GM12878 (cell line): Measurements from ENCODE around the gene ZNF888.

Experiments
- CREB1 ChIP-seq: IDR thresholded peaks from 2 replicates; pipeline ENCODE4 v1.6.1; 2012; ENCODE audit warnings: low read depth, mild to moderate bottlenecking, inconsistent platforms
- EP300 ChIP-seq, 2 experiments: fragments of 150-350 bp in 1 of 2; IDR thresholded peaks; 2 replicates each; pipeline ENCODE4 v1.6.1; 2011 to 2012; ENCODE audit warnings: low read depth in 2 of 2, low read length in 2 of 2, borderline replicate concordance in 1 of 2, improper control_type of control experiment in 1 of 2, inconsistent platforms in 1 of 2; ENCODE audit not compliant: control insufficient read depth in 1 of 2
- FOXK2 ChIP-seq: fragments of 450-650 bp; IDR thresholded peaks from 2 replicates; pipeline ENCODE4 v1.6.1; 2017; ENCODE audit warnings: mild to moderate bottlenecking, moderate library complexity
- FOXM1 ChIP-seq: IDR thresholded peaks from 2 replicates; pipeline ENCODE4 v1.6.1; 2012; ENCODE audit warnings: low read depth, mild to moderate bottlenecking, inconsistent platforms, low read length, moderate library complexity
- KDM1A ChIP-seq: fragments of 200-600 bp; sonication (generic); IDR thresholded peaks from 2 replicates; pipeline ENCODE4 v1.6.1; 2016; ENCODE audit warnings: borderline replicate concordance
- MYC ChIP-seq: IDR thresholded peaks from 2 replicates; pipeline ENCODE4 v1.6.1; 2011; ENCODE audit warnings: mild to moderate bottlenecking, low read length, moderate library complexity, inconsistent platforms; ENCODE audit not compliant: insufficient read depth, insufficient replicate concordance, insufficient read length, severe bottlenecking
- RAD21 ChIP-seq: IDR thresholded peaks from 2 replicates; pipeline ENCODE4 v1.6.1; 2011; ENCODE audit warnings: mild to moderate bottlenecking, low read depth, low read length, moderate library complexity; ENCODE audit not compliant: insufficient read depth
- SPI1 ChIP-seq: IDR thresholded peaks from 2 replicates; pipeline ENCODE4 v1.6.1; 2011; ENCODE audit warnings: low read depth, mild to moderate bottlenecking, low read length, moderate library complexity, borderline replicate concordance; ENCODE audit not compliant: insufficient read depth
- STAT1 ChIP-seq: fragments of 450-650 bp; conservative IDR thresholded peaks from 2 replicates; pipeline ENCODE4 v1.6.1; 2014; ENCODE audit warnings: antibody characterized with exemption, mild to moderate bottlenecking
- SUZ12 ChIP-seq: fragments of 200-600 bp; sonication (generic); IDR thresholded peaks from one replicate; pipeline ENCODE4 v1.6.1; 2018; ENCODE audit warnings: antibody characterized with exemption, mild to moderate bottlenecking; ENCODE audit not compliant: unreplicated experiment
- TF ChIP-seq, protein P1 (sequence below): IDR thresholded peaks from 2 replicates; pipeline ENCODE4 v1.6.1; 2012; ENCODE audit warnings: mild to moderate bottlenecking, low read depth, low read length
- TF ChIP-seq, protein P2 (sequence below): fragments of 450-650 bp; IDR thresholded peaks from 2 replicates; pipeline ENCODE4 v1.6.1; 2014; ENCODE audit warnings: mild to moderate bottlenecking
- TF ChIP-seq, protein P3 (sequence below): IDR thresholded peaks from 2 replicates; pipeline ENCODE4 v1.6.1; 2012; ENCODE audit warnings: low read depth, low read length, improper control_type of control experiment
- TF ChIP-seq, protein P4 (sequence below), 3 experiments: IDR thresholded peaks in 2 of 3; conservative IDR thresholded peaks in 1 of 3; 2 replicates each; pipeline ENCODE4 v1.5.1; 2011; ENCODE audit warnings: low read depth in 3 of 3, low read length in 3 of 3, mild to moderate bottlenecking in 3 of 3, control low read depth in 2 of 3, moderate library complexity in 2 of 3, inconsistent platforms in 1 of 3, mixed read lengths in 1 of 3; ENCODE audit not compliant: control insufficient read depth in 2 of 3, insufficient read depth in 1 of 3; ENCODE audit errors: extremely low read depth in 1 of 3

DNA sequence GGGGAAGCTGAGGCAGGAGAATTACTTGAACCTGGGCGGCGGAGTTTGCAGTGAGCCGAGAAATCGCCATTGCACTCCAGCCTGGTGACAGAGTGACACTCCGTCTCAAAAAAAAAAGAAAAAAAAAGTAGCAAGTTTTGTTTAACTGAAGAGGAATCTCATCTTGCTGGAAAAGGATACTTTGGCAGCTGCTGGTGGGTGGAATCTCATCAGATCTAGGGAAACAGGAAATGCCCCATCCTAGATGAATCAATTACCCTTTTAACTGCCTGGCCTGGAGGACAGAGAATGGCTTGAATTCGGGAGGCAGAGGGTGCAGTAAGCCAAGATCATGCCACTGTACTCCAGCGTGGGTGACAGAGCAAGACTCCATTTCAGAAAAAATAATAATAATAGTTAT is 34.2 kb downstream of the ZNF888 start:
- TF ChIP-seq, protein P1, sequence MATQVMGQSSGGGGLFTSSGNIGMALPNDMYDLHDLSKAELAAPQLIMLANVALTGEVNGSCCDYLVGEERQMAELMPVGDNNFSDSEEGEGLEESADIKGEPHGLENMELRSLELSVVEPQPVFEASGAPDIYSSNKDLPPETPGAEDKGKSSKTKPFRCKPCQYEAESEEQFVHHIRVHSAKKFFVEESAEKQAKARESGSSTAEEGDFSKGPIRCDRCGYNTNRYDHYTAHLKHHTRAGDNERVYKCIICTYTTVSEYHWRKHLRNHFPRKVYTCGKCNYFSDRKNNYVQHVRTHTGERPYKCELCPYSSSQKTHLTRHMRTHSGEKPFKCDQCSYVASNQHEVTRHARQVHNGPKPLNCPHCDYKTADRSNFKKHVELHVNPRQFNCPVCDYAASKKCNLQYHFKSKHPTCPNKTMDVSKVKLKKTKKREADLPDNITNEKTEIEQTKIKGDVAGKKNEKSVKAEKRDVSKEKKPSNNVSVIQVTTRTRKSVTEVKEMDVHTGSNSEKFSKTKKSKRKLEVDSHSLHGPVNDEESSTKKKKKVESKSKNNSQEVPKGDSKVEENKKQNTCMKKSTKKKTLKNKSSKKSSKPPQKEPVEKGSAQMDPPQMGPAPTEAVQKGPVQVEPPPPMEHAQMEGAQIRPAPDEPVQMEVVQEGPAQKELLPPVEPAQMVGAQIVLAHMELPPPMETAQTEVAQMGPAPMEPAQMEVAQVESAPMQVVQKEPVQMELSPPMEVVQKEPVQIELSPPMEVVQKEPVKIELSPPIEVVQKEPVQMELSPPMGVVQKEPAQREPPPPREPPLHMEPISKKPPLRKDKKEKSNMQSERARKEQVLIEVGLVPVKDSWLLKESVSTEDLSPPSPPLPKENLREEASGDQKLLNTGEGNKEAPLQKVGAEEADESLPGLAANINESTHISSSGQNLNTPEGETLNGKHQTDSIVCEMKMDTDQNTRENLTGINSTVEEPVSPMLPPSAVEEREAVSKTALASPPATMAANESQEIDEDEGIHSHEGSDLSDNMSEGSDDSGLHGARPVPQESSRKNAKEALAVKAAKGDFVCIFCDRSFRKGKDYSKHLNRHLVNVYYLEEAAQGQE, result no peak
- TF ChIP-seq KDM1A (no peak), EP300 (IDR thresholded peaks at IDR 0.05; ENCODE audit: borderline replicate concordance in 1 of 2, control insufficient read depth in 1 of 2, low read depth in 2 of 2, low read length in 2 of 2) (no peak), SPI1 (no peak), FOXK2 (no peak), RAD21 (no peak), STAT1 (no peak), CREB1 (no peak), FOXM1 (no peak), SUZ12 (no peak), MYC (no peak)
- TF ChIP-seq, protein P2, sequence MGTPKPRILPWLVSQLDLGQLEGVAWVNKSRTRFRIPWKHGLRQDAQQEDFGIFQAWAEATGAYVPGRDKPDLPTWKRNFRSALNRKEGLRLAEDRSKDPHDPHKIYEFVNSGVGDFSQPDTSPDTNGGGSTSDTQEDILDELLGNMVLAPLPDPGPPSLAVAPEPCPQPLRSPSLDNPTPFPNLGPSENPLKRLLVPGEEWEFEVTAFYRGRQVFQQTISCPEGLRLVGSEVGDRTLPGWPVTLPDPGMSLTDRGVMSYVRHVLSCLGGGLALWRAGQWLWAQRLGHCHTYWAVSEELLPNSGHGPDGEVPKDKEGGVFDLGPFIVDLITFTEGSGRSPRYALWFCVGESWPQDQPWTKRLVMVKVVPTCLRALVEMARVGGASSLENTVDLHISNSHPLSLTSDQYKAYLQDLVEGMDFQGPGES, result no peak
- TF ChIP-seq, protein P3, sequence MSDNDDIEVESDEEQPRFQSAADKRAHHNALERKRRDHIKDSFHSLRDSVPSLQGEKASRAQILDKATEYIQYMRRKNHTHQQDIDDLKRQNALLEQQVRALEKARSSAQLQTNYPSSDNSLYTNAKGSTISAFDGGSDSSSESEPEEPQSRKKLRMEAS, result no peak
- TF ChIP-seq, protein P4, sequence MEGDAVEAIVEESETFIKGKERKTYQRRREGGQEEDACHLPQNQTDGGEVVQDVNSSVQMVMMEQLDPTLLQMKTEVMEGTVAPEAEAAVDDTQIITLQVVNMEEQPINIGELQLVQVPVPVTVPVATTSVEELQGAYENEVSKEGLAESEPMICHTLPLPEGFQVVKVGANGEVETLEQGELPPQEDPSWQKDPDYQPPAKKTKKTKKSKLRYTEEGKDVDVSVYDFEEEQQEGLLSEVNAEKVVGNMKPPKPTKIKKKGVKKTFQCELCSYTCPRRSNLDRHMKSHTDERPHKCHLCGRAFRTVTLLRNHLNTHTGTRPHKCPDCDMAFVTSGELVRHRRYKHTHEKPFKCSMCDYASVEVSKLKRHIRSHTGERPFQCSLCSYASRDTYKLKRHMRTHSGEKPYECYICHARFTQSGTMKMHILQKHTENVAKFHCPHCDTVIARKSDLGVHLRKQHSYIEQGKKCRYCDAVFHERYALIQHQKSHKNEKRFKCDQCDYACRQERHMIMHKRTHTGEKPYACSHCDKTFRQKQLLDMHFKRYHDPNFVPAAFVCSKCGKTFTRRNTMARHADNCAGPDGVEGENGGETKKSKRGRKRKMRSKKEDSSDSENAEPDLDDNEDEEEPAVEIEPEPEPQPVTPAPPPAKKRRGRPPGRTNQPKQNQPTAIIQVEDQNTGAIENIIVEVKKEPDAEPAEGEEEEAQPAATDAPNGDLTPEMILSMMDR (IDR thresholded peaks at IDR 0.05 in 2 of 3, conservative IDR thresholded peaks at IDR 0.05 in 1 of 3; ENCODE audit: control insufficient read depth in 2 of 3, extremely low read depth in 1 of 3, insufficient read depth in 1 of 3, low read depth in 3 of 3, low read length in 3 of 3), result no peak
